SK-N-SH treated with all-trans-retinoic acid at 6 μM for 48 hours (cell line): Measurements from ENCODE around the gene SHISA8.

Source experiments
- ESRRG ChIP-seq: fragments of 250-450 bp; sonication (Bioruptor Pico); IDR thresholded peaks from 2 replicates; pipeline ENCODE4 v1.6.1; 2021; ENCODE audit warnings: mild to moderate bottlenecking
- ZNF8 ChIP-seq: fragments of 450-650 bp; formaldehyde crosslinking; IDR thresholded peaks from 2 replicates; pipeline ENCODE4 v1.5.0; 2020; ENCODE audit warnings: mild to moderate bottlenecking, moderate library complexity

DNA sequence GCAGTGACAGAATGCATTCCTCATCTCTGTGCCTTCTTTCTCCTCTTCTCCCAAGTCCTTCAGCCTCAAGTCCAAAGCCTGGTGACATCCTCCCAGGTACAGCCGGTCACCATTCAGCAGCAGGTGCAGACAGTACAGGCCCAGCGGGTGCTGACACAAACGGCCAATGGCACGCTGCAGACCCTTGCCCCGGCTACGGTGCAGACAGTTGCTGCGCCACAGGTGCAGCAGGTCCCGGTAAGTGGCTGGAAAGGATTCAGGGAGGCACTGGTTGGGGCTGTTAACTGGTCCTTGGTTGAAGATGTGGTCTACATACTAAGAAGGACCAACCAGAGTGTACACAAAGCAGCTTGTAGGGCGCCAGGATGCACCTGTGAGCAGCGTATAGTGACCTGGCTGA, 46.3 kb downstream of the SHISA8 start:
- TF ChIP-seq ZNF8 (CRISPR knock-in tag) (no peak), ESRRG (CRISPR knock-in tag) (no peak)
